ENCODE data around the gene SCN5A.

DNA sequence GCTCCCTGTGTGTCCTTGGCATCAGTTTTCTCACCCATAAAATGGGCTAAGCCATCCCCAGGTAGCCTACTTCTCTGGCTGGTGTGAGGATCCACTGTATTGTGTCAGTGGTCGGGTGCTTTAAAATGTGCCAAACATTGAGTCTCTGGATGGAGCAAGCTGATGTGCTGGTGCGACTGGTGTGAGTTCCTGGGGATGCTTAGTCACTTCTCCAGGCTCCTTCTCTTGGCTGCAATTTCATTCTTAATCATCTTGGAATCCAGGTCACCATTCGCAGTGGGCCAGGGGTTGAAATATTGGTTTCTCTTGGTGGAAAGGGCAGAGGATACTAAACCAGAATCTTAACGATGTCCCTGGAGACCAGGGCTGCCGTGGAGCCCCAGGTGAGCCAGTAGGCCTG, 29.3 kb downstream of the SCN5A start:
- no peak for TF ChIP-seq POLR2AphosphoS5 (IDR thresholded peaks at IDR 0.05; ENCODE audit: borderline replicate concordance, low read depth, low read length)
- no peak for TF ChIP-seq EZH2 (IDR thresholded peaks at IDR 0.05)
